Gastrocnemius medialis (tissue), 4 donors: ENCODE data around the gene POLR3A.

Source experiments
- CTCF ChIP-seq, 5 experiments: fragments of 450-650 bp in 3 of 5; fragments of 200-600 bp in 2 of 5; sonication (generic) in 2 of 5; IDR thresholded peaks in 4 of 5; conservative IDR thresholded peaks in 1 of 5; 1 replicate in 4 of 5; 2 replicates in 1 of 5; pipeline ENCODE4 v1.5.1; 2016 to 2019; ENCODE audit warnings: antibody characterized with exemption in 5 of 5, mild to moderate bottlenecking in 3 of 5, moderate library complexity in 3 of 5
- POLR2A ChIP-seq, 2 donors: fragments of 450-650 bp; IDR thresholded peaks; one replicate each; pipeline ENCODE4 v1.6.1; 2017; ENCODE audit warnings: antibody characterized with exemption in 2 of 2, mild to moderate bottlenecking in 2 of 2, moderate library complexity in 2 of 2

GRCh38 chr10:77969114-77969513, 60.2 kb downstream of the POLR3A start:
- TF ChIP-seq CTCF (IDR thresholded peaks at IDR 0.05 in 4 of 5, conservative IDR thresholded peaks at IDR 0.05 in 1 of 5), result no peak
- TF ChIP-seq POLR2A (IDR thresholded peaks at IDR 0.05), result no peak
